GM21447 (cell line): Measurements from ENCODE around the gene SRSF12.
"Not testable (repeated sequence)": the region's sequence is repeated elsewhere in the genome, so short reads cannot be mapped to it uniquely, and the experiment has no call there.

Source experiments
- ATAC-seq: cut with Tn5 transposase; IDR thresholded peaks from one replicate; pipeline ENCODE4 v1.9.1; 2021; ENCODE audit not compliant: unreplicated experiment

Gene SRSF12

GRCh38 chr6:89131599-89131998, 13.7 kb upstream of the SRSF12 start:
- no peak for ATAC-seq

- ATAC-seq: not testable (repeated sequence)
These were observed 10.4 kb upstream of the SRSF12 start for GRCh38 chr6:89128256-89128671.

GRCh38 chr6:89122625-89123024, 4.8 kb upstream of the SRSF12 start:
- peak; percentile 68 for ATAC-seq

GRCh38 chr6:89121934-89122333, 4.1 kb upstream of the SRSF12 start:
- no peak for ATAC-seq

- ATAC-seq: no peak
These were observed 2.5 kb upstream of the SRSF12 start for GRCh38 chr6:89120371-89120770.

- no peak for ATAC-seq
These were observed 1.1 kb upstream of the SRSF12 start for GRCh38 chr6:89118931-89119330.

GRCh38 chr6:89116702-89117101, 1.2 kb downstream of the SRSF12 start:
- ATAC-seq: no peak

- ATAC-seq: no peak
These were observed 5.9 kb downstream of the SRSF12 start for GRCh38 chr6:89111933-89112332.

GRCh38 chr6:89110284-89110683, 7.6 kb downstream of the SRSF12 start:
- ATAC-seq: no peak

- no peak for ATAC-seq
These were observed 17.8 kb downstream of the SRSF12 start for GRCh38 chr6:89100114-89100513.

GRCh38 chr6:89098461-89098860, 19.4 kb downstream of the SRSF12 start:
- peak; percentile 84 for ATAC-seq

- no peak for ATAC-seq
These were observed 30.0 kb downstream of the SRSF12 start for GRCh38 chr6:89087881-89088280.

GRCh38 chr6:89085409-89086205, 32.3 kb downstream of the SRSF12 start:
- no peak for ATAC-seq

GRCh38 chr6:89084954-89085353, 32.9 kb downstream of the SRSF12 start:
- no peak for ATAC-seq

- ATAC-seq: no peak
These were observed 33.3 kb downstream of the SRSF12 start for GRCh38 chr6:89084542-89084941.

GRCh38 chr6:89082486-89082891, 35.4 kb downstream of the SRSF12 start:
- ATAC-seq: no peak

GRCh38 chr6:89081423-89082322, 36.2 kb downstream of the SRSF12 start:
- peak; percentile 46 for ATAC-seq

- ATAC-seq: peak; percentile 9
These were observed 36.8 kb downstream of the SRSF12 start for GRCh38 chr6:89081129-89081422.

- peak; percentile 73 for ATAC-seq
These were observed 37.4 kb downstream of the SRSF12 start, which contains the start of gene PNRC1 for GRCh38 chr6:89080281-89081128. Gene PNRC1, plus strand, starts transcription at chr6:89080751. Its CDS starts 144 bp downstream, at chr6:89080895.

GRCh38 chr6:89079511-89080234, 38.2 kb downstream of the SRSF12 start:
- ATAC-seq: peak; percentile 19
